Retinal pigment epithelial cell (primary cell): ENCODE results near the gene GPATCH1.
"Not testable (repeated sequence)": the region's sequence is repeated elsewhere in the genome, so short reads cannot be mapped to it uniquely, and the experiment has no call there.

Experiments used
- DNase-seq: peaks from one replicate; pipeline ENCODE4 v3.0.0-alpha.2; 2010; ENCODE audit warnings: low read depth
- H3K4me3 ChIP-seq: 2 replicates; pipeline ENCODE4 v1.5.1; 2011; ENCODE audit warnings: mild to moderate bottlenecking, low read length, control low read depth, moderate library complexity
- TF ChIP-seq, protein P1 (sequence below): conservative IDR thresholded peaks from 2 replicates; pipeline ENCODE4 v1.5.1; 2011; ENCODE audit warnings: low read depth, low read length, control low read depth, inconsistent platforms

GPATCH1 gene

DNA sequence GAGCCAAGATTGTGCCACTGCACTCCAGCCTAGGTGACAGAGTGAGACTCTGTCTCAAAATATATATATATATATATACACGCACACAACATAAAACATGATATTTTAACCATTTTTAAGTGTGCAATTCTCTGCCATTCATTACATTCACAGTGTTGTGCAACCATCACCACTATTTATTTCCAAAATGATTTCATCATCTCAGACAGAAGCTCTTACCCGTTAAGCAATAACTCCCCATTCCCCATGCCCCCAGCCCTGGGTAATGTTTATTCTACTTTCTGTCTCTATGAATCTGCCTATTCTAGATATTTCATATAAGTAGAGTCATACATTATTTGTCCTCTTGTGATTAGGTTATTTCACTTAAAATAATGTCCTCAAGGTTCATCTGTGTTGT, 71.2 kb downstream of the GPATCH1 start:
- TF ChIP-seq, protein P1, sequence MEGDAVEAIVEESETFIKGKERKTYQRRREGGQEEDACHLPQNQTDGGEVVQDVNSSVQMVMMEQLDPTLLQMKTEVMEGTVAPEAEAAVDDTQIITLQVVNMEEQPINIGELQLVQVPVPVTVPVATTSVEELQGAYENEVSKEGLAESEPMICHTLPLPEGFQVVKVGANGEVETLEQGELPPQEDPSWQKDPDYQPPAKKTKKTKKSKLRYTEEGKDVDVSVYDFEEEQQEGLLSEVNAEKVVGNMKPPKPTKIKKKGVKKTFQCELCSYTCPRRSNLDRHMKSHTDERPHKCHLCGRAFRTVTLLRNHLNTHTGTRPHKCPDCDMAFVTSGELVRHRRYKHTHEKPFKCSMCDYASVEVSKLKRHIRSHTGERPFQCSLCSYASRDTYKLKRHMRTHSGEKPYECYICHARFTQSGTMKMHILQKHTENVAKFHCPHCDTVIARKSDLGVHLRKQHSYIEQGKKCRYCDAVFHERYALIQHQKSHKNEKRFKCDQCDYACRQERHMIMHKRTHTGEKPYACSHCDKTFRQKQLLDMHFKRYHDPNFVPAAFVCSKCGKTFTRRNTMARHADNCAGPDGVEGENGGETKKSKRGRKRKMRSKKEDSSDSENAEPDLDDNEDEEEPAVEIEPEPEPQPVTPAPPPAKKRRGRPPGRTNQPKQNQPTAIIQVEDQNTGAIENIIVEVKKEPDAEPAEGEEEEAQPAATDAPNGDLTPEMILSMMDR, result no peak
- DNase-seq, result no peak
- H3K4me3 ChIP-seq, result no peak overlapping the region

DNA sequence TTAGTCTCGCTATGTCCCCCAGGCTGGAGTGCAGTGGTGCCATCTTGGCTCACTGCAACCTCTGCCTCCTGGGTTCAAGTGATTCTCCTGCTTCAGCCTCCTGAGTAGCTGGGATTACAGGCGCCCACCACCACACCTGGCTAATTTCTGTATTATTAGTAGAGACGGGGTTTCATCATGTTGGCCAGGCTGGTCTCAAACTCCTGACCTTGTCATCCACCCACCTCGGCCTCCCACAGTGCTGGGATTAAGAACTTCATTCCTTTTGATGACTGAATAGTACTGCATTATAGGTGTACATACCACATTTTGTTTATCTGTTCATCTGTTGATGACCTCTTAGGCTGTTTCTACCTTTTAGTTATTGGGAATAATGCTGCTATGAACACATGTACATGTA, 71.6 kb downstream of the GPATCH1 start:
- H3K4me3 ChIP-seq, DNase-seq: not testable (repeated sequence)

DNA sequence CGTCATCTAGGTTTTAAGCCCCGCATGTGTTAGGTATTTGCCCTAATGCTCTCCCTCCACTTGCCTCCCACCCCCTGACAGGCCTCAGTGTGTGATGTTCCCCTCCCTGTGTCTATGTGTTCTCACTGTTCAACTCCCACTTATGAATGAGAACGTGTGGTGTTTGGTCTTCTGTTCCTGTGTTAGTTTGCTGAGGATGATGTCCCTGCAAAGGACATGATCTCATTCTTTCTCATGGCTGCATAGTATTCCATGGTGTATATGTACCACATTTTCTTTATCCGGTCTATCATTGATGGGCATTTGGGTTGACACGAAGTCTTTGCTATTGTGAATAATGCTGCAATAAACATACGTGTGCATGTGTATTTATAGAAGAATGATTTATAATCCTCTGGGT, 73.3 kb downstream of the GPATCH1 start:
- H3K4me3 ChIP-seq, DNase-seq: not testable (repeated sequence)

DNA sequence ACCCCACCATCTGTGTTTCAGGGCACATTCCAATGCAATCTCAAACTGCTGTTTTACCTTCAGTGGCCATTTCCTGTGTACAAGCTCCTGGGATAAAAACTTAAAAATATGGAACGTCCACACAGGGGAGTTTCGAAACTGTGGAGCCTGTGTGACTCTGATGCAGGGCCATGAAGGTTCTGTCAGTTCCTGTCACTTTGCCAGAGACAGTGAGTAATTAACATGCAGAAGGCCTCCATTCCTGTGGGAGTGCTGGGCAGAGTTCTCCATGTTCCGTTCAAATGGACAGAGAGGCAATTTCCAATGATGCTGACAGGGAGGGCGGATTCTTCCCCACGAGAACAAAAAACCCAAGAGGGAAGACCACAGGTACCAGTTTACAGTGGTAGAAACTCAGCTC, 75.4 kb downstream of the GPATCH1 start:
- TF ChIP-seq, protein P1, result no peak
- DNase-seq, result no peak
- no peak overlapping the region for H3K4me3 ChIP-seq

DNA sequence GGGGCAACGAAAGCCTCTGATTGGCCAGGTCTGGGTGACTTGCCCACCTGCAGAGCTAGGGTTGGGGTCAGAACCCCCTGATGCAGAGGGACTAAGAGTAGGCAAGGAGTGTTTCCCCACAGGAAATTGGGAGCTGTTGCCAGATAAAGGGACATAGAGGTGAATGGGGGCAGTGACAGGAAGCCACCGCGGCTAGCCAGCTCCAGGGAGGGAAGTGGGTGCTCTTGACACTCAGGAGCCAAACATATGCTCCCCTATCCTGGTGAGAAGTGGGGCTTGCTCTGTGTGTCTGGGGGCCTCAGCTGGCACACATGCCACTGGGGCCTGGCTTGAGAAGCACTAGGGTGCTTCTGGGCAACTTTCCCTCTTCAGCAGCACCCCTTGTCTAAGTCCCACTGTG, 76.9 kb downstream of the GPATCH1 start:
- TF ChIP-seq, protein P1, result no peak

DNA sequence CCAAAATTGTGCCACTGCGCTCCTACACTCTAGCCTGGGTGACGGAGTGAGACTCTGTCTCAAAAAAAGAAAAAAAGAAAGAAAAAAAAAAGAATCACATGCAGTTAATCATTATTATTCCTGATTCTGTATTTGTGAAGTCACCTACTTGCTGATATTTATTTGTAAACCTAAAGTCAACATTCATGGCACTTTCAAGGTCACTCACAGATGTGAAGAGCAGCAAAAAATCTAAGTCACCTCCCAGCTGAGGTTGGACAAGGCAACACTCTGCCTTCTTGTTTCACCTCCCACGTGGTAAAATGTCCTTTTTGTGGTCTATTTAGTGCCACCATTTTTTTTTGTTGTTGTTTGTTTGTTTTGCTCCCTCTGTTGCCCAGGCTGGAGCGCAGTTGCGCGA, 77.4 kb downstream of the GPATCH1 start:
- TF ChIP-seq, protein P1, result no peak
- DNase-seq, result no peak
- no peak overlapping the region for H3K4me3 ChIP-seq

More for the DNA sequence above, 76.9 kb downstream of the GPATCH1 start:
- no peak for DNase-seq
- no peak overlapping the region for H3K4me3 ChIP-seq

DNA sequence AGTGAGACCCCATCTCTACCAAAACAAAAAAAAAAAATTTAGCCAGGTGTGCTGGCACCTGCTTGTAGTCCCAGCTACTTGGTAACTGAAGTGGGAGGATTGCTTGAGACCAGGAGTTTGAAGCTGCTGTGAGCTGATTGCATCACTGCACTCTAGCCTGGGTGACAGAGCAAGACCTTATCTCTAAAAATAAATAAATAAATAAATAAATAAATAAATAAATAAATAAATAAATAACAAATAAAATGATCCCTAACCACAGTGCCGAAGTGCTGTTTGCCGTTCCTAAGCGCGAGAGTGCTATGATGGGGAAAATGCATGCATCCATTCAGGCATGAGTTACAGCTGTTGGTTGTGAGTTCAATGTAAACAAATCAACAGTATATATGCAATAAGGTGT, 78.2 kb downstream of the GPATCH1 start:
- TF ChIP-seq, protein P1, result no peak
- no peak for DNase-seq
- no peak overlapping the region for H3K4me3 ChIP-seq

DNA sequence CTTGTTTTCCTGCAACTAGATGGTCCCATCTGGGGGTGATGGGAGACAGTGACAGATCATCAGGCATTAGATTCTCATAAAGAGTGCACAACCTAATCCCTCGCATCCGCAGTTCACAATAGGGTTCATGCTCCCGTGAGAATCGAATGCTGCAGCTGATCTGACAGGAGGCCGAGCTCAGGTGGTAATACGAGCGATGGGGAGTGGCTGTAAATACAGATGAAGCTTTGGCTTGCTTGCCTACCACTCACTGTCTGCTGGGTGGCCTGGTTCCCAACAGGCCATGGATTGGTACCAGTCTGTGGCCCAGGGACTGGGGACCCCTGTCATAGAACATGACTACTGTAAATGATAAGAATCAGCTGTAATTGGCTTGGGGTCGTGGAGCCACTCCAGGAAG, 78.9 kb downstream of the GPATCH1 start:
- H3K4me3 ChIP-seq, result no peak overlapping the region
- no peak for DNase-seq
- TF ChIP-seq, protein P1, result no peak
